ENCODE results near the gene CES5A.

DNA sequence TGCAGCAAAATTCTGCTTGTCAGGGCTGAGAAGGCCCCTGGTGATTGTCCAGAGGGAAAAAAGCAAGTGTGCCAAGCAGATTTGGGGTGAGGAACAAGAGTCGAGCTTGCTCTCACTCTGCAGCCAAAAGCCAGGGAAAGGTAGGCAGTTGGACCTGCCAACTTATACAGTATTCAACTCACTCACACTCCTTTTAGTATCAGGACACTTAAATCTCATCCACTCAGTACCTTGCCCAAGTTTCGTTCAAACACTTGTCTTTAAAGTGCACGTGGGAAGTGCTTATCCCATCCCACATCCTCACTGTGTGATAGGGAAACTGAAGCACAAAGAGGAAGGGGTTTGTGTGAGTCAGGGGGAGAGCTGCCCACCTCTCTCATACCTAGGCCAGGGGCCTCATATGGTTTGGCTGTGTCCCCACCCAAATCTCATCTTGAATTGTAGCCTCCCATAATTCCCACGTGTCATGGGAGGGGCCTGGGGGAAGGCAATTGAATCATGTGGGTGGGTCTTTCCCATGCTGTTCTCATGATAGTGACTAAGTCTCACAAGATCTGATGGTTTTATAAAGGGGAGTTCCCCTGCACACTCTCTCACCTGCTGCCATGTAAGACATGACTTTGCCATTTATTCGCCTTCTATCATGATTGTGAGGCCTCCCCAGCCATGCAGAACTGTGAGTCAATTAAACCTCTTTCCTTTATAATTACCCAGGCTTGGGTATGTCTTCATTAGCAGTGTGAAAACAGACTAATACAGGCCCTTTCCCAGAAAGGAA, 25.6 kb upstream of the CES5A start:
- TF ChIP-seq, protein P1, sequence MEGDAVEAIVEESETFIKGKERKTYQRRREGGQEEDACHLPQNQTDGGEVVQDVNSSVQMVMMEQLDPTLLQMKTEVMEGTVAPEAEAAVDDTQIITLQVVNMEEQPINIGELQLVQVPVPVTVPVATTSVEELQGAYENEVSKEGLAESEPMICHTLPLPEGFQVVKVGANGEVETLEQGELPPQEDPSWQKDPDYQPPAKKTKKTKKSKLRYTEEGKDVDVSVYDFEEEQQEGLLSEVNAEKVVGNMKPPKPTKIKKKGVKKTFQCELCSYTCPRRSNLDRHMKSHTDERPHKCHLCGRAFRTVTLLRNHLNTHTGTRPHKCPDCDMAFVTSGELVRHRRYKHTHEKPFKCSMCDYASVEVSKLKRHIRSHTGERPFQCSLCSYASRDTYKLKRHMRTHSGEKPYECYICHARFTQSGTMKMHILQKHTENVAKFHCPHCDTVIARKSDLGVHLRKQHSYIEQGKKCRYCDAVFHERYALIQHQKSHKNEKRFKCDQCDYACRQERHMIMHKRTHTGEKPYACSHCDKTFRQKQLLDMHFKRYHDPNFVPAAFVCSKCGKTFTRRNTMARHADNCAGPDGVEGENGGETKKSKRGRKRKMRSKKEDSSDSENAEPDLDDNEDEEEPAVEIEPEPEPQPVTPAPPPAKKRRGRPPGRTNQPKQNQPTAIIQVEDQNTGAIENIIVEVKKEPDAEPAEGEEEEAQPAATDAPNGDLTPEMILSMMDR (IDR thresholded peaks at IDR 0.05; ENCODE audit: low read depth, low read length, poor library complexity, severe bottlenecking) = no peak
- TF ChIP-seq EZH2phosphoT487 (IDR thresholded peaks at IDR 0.05; ENCODE audit: borderline replicate concordance, low read length) = no peak

Data from DOHH2 (cell line).